Measurements from ENCODE around the gene KAZALD1. TPM values are rescaled to one million over a fixed set of nuclear protein-coding genes. Genes with fewer than 3 reads are reported as not detected.
A peak's percentile ranks its signal among the peaks of the same experiment; 100 is the strongest.

KAZALD1 gene, protein sequence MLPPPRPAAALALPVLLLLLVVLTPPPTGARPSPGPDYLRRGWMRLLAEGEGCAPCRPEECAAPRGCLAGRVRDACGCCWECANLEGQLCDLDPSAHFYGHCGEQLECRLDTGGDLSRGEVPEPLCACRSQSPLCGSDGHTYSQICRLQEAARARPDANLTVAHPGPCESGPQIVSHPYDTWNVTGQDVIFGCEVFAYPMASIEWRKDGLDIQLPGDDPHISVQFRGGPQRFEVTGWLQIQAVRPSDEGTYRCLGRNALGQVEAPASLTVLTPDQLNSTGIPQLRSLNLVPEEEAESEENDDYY
- 1 to 10 TPM; 7.1 to 7.2 TPM for total RNA-seq
- long read RNA-seq, result 0 reads

DNA sequence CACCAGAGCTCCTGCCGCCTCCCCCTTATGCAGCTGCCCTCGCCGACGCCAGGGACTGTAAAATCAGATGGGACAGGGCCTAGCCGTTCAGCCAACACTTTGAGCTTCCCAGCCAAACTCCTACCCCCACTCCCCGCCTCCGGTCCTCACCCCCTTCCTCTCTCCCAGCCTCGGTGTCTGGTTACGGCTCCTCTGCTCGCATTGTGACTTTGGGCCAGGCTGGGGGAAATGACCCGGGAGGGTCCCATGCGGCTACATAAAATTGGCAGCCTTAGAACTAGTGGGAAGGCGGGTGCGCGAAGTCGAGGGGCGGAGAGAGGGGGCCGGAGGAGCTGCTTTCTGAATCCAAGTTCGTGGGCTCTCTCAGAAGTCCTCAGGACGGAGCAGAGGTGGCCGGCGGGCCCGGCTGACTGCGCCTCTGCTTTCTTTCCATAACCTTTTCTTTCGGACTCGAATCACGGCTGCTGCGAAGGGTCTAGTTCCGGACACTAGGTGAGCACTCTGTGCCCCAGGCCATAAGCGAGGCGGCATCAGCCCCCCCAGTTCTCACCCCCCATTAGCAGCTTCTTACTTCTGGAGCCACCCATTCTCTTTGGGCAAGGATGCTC lies at the start of gene KAZALD1:
Gene KAZALD1, plus strand, starts transcription at position 366 of the 608 bp plus-strand sequence. CDS start 604 bp downstream, outside the sequence.
- intact Hi-C loops (cut with DNase I), result loop anchor here in 1 of 2 donors (2.0 kb wide), 1 partner anchor 19 kb away; no protein-coding TSS in a partner anchor
- peak; percentile 44 to 56 for ATAC-seq
- peak; percentile 69 for DNase-seq

DNA sequence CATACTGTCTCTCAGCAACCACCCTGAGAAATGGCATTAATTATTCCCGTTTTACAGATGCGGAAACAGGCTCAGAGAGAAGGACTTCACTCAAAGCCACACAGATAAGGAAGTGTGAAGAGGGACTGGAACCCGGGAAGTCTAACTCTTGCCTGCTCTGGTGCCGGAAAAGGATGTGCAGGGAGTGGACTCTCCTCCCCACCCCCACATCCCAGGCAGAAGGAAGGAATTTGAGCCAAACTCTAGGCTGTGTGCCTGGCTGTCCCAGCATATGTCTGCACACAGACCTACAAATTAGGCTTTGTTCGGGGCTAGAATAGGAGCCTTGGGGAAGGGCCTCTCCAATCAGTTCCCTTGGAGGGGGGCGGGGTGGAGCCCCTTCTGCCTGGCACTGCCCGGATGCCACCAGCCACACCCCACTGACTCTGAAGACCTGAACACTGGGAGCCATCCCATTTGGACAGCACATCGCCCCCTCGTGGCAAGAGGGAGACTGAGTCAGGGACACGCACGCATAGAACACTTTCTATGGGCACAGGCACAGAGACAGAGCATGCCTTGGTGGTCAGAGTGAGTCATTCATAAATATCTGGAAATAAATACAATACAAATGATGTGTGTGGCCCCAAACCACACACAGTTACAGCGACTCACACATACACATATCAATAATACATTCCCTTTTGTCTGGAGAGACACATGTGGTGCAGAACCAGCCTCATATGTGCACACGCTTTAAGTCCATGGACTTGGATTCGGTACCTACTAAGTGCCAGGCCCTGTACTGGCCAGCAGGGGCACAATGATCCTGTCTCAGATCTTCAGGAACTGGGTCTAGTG lies 49.0 kb upstream of the KAZALD1 start:
- intact Hi-C loops (cut with DNase I), result loop anchor here in 1 of 2 donors (1.0 to 2.0 kb wide), 2 partner anchors 15 to 44 kb away; partner anchors contain the start of gene SEMA4G
- peak; percentile 87 to 88 for ATAC-seq

DNA sequence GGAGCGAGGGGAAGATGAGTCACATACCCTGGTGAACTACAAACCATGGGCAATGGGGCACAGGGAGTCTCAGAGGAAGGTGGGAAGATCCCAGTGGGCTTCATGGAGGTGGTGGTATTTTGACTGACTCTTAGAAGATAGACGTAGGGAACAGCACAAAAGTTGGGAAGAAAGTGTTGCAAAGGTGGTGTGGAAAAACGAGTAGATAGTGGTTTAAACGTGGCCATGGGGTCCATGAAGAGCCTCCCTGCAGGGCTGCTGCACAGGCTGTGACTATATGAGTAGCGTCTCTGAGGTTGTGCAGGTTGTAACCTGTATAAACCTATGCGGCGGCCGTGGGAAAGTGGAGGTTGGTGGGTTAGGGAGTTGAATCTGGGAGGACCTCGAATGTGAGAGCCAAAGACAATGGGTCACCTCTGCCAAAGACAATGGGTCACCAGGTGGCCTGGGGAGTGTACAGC lies 48.4 kb upstream of the KAZALD1 start:
- ATAC-seq, result no peak
- intact Hi-C loops (cut with DNase I), result loop anchor here in 1 of 2 donors (1.0 to 2.0 kb wide), 2 partner anchors 16 to 45 kb away; partner anchors contain the start of gene SEMA4G
- DNase-seq, result no peak

More for the DNA sequence above, 49.0 kb upstream of the KAZALD1 start:
- DNase-seq, result peak; percentile 91

DNA sequence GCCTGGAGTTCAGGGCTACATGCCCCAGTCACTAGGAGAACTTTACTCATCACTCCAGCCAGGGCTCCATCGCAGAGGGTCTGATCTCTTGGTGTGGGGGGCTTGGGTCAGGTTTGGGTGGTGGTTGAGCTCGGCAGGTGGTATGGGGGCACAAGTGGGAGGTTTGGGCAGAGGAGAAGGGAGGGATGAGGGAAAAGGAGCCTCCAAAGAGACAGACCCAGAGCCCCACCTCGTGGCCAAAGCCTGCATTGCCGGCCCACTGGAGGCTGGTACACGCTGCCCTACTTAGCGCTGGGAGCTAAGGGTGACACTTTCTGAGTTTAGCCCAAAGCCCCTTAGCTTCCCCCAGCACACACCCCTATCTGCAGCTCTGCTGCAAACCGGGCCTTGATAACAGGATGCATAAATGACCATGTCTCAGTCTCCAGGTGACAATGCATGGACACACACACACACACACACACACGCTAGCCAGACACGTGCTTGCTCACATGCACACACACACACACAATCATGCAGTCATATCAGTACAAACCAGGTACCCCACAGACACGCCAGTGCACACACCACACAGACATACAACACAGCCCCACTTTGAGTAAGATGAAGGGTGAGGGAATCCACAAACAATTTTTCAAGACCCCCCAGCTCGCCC lies 47.4 kb upstream of the KAZALD1 start:
- DNase-seq (peak; percentile 86), ATAC-seq (peak; percentile 67 to 76)
- intact Hi-C loops (cut with DNase I), result loop anchor here in 1 of 2 donors (1.0 kb wide), 1 partner anchor 20 kb away; no protein-coding TSS in a partner anchor

DNA sequence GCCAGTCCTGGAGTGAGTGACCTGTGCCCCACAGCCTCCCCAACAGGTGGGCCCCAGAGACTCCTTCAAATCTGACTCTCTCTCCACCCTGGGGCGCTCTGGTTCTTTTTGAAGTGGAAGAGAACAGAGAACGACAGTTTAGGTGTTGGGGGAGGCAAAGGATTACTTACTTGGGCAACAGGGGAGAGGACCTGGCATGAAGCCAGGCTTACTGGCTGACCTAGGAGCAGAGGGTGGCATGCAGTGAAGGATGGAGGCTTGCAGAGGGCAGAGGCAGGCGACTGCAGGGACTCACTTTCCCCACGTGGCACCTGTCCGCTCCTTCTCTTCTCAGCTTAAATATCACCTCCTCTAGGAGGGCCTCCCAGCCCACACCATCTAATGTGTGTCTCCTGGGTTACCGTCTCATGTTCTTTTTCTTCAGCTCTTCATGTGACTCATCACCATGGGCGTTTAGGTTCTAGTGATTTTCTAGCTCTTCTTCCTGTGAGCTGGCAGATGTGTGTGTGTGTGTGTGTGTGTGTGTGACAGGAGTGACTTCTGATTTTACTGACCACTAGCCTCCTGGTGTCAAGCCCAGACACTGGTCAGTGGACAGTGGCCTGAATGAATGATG lies 46.7 kb upstream of the KAZALD1 start:
- DNase-seq (no peak), ATAC-seq (no peak)
- intact Hi-C loops (cut with DNase I), result loop anchor here in 1 of 2 donors (1.0 kb wide), 1 partner anchor 21 kb away; no protein-coding TSS in a partner anchor

DNA sequence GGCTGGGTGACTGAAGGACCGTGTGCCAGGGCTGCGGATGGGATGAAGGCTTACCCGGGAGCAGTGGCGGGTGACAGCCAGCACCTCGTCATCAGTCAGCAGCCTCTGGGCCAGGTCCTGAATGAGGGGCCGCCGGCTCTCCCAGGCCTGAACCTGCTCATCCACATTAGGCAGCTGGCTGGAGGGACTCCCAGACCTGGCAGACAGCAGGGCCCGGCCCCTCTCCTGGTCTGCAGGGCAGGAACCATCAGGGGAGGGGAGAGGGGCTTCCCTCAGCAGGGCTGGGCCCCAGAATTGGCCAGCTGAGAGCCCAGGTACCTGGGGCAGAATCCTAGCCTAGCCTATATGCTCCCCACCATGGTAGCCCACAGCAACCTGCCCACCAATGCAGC lies 46.2 kb upstream of the KAZALD1 start:
- DNase-seq (no peak), ATAC-seq (no peak)
- intact Hi-C loops (cut with DNase I), result no loop called here

DNA sequence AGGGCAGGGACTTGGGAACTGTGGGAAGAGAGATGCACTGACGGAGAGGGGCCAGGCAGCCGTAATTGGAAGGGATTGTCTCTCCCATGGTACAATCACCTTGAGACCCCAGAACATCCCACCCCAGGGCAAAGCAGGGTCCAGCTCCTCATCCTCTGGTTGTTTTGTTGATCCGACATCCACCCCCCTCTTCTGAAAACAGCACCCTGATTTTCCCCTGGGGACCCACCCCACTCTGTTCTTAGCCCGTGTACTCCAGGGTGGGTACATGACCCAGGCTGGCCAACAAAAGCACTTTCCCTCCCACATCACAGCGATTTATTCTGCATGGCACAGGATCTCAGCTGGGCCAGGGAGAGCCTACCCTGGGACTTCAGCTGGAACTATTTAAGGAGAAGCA lies 45.0 kb upstream of the KAZALD1 start:
- intact Hi-C loops (cut with DNase I), result no loop called here
- no peak for DNase-seq
- ATAC-seq, result no peak

DNA sequence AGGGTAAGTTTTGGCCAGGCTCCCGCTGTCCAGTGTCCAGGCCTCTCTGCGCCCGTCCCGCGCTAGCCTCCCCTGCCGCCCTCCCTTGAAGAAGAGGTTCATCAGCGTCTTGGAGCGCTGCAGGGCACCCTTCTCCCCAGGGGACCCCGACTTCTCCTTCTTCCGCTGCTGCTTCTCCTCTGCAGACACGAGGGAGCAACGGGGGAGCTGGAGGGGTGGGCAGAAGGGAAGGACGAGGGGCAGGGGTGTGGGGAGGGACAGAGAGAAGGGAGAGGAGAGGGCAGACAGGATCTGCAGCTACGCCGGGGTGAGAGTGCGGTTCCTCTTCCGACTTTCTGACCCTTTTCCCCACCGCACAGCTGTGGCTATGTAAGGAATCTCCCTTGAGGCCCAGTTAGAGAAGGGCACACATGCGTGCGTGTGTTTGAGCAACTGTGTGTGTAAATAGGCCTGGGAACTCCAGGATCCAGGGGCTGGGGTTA lies 43.6 kb upstream of the KAZALD1 start:
- ATAC-seq (peak in 1 of 2 donors; percentile 6), DNase-seq (no peak)
- intact Hi-C loops (cut with DNase I), result no loop called here

DNA sequence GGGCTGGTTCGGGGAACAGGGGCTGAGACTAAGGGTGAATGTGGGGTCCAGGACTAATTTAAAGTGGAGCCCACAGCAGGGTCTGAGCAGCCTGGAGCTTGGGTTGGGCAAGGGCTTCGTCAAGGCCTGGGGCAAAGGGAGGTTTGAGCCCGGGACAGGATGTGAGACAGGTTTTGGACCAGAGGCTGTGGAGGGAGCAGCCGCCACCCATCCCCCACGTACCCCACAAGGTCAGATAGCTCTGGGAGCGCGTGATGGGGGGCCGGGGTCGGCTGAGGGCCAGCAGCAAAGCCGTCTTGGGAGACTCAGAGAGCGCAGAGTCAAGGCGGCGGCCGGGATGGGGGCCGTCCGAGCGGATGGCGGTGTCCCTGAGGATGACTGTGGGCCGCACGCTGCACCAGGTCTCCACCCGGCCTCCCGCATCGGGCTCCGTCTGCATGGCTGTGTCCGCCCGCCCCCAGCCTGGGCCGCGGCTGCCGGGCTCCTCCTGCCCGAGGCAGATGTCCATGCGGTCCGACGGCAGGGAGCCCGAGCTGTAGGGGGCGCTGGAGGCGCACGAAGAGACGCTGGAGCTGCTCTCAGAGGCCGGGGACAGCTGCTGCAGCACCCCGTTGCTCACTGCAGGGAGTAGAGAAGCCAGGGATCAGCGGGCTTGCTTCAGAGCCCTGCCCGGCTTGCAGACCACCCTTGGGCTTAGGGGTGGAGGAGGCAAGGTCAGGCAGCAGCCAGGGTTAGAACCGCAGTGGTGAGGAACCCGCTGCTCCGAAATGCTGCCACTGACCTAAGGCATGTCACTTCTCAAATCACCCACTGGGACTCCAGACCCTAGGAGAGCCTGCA lies 43.0 kb upstream of the KAZALD1 start:
- intact Hi-C loops (cut with DNase I), result no loop called here
- ATAC-seq (peak; percentile 70 to 84), DNase-seq (peak; percentile 88)

DNA sequence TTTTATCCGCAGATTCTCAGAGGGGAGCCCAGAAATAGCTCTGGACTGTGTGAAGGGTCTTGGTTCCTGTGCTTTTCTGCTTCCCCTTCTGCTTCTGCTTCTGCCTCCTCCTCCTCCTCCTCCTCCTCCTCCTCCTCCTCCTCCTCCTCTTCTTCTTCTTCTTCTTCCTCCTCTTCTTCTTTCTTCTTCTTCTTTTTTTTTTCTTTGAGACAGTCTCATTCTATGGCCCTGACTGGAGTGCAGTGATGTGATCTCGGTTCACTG lies 42.4 kb upstream of the KAZALD1 start:
- DNase-seq (no peak), ATAC-seq (no peak)
- intact Hi-C loops (cut with DNase I), result no loop called here

DNA sequence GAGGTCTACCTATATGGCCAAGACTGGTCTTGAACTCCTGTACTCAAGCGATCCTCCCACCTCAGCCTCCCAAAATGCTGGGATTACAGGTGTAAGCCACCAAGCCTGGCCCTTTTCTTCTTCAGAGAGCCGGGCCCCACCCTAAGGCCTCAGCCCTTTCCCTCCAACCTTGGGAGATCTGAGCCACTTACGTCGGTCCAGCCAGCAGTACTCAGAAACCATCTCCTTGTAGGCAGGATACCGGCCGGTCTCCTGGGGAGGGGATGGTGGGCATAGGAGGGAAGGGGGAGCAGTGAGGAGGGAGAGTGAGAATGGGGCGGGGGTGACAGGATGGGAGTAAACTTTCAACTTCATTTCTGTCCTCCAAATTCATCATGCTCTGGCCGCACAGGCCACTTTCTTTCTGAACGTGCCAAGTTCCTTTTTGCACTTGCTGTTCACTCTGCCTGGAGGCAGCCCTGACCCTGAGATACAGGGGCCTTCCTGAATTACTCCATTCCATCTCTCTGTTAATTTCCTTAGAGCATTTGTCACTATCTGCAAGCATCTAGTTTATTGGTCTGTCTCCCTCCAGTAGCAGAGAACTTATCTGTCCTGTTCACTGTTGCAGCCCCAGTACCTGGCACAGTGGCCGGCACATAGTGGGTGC lies 41.2 kb upstream of the KAZALD1 start:
- DNase-seq (no peak), ATAC-seq (no peak)
- intact Hi-C loops (cut with DNase I), result no loop called here

DNA sequence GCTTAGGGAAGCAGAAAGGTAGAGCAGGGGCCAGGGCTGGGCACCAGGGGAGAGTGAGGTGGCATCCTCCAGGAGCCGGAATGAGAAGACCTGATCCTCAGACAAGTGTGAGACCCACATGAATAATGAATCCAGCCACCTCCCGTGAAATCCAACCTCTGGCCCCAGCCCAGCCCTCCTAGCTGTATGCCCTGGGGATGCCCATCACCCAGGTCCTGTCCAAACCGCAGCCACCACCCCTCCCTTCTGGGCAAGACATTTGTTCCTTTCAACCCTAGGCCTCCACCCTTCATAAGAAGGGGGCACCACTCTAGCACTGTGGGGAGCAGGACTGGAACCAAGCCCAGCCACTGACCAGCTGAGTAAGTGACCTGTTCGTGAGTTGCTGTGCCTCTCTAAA lies 40.5 kb upstream of the KAZALD1 start:
- ATAC-seq (no peak), DNase-seq (no peak)
- intact Hi-C loops (cut with DNase I), result no loop called here

DNA sequence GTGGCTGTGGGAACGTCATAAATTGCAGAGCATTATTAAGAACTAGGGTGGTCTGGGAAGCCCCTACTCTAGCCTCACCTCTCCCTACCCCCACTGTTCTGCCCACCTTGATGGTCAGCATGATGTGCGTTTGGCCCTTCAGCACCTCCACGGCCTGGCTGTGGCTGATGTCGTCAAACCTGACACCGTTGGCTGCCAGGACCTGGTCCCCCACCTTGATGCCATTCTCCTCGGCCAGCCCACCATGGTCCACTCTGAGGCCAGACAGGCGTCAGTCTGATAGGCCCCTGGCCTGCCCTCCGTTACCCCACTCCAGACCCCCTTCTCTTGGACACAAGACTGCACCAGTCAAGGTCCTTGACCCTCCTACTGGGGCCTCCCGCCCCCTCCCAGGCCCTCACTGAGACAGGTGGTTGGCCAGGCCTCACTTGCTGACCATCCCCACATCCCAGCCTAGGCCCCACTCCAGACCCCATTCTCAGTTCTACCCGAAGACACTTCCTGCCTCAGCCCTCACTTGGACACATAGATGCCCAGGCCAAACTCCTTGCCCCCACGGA lies 40.0 kb upstream of the KAZALD1 start:
- DNase-seq (no peak), ATAC-seq (no peak)
- intact Hi-C loops (cut with DNase I), result no loop called here

DNA sequence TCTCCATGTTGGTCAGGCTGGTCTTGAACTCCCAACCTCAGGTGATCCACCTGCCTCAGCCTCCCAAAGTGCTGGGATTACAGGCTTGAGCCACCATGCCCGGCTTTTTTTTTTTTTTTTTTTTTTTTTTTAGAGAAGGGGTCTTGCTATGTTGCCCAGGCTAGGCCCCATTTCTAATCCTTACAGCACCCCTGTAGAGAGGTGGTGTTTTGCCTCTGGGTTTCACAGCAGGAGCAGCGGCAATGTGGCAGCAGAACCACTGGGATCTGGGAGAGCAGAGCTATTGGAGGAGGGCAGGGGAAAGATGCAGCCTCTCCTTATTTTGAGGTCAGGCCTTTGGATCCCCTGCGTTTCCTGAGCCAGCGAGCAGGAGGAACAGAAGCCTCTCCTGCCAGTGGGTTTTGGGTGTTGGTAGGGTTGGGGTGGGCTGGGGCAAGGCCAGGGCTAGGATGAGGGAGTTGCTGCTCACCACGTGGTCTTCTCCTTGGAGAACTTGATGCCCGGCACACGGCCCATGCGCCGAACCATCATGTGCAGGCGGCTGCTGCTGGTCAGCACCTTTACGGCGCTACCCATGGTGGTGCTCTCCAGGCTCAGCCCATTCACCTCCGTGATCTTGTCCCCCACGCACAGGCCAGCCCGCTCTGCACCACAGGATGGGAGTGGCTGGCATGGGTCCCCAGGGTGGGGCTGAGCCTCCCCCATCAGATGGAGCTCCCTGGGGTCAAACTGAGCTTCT lies 38.7 kb upstream of the KAZALD1 start:
- ATAC-seq, result no peak
- DNase-seq, result no peak
- intact Hi-C loops (cut with DNase I), result no loop called here

DNA sequence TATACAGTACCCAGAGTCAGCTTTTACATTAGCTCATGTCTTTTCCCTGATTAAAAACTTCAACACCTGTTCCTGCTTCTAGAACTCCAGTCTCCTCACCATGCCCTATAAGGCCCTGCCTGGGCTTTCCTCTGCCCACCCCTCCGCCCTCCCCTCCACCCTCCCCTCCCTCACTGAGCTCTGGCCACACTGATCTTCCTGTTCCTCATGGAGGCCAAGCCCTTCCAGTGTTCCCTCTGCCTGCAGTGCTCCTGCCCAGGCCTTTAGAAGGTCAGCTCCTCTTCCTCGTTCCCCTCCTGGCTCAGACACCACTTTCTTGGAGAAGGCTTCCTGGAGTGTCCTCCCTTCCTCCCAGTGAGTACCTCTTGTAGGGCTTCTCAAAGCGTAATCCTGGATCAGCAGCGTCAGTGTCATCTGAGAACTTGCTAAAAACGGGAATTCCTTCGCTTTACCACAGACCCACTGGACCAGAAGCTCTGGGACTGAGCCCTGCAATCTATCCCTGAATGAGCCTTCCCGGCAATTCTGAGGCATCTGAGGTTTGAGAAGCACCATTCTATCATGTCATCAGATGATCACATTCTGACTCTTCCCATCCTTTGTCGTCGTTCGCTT lies 34.6 kb upstream of the KAZALD1 start:
- ATAC-seq (no peak), DNase-seq (no peak)
- intact Hi-C loops (cut with DNase I), result no loop called here
